Body of pancreas (tissue), 4 donors: ENCODE measurements around the gene SH2B3. TPM values are rescaled to one million over a fixed set of nuclear protein-coding genes. Genes with fewer than 3 reads are reported as not detected.
A peak's percentile ranks its signal among the peaks of the same experiment; 100 is the strongest.

Experiments used
- ATAC-seq: fragments of 150-250 bp; one replicate; pipeline ENCODE4 v1.9.1; 2016
- DNase-seq, 4 donors: peaks; one replicate each; pipeline ENCODE4 v3.0.0-alpha.2; 2019
- H3K27ac ChIP-seq, 4 donors: fragments of 200-600 bp; sonication (generic); 1 replicate in 3 of 4; 2 replicates in 1 of 4; pipeline versions ENCODE4 v1.5.1 to v1.6.1; 2016 to 2019; ENCODE audit warnings: mild to moderate bottlenecking in 1 of 4, mixed read lengths in 1 of 4, moderate library complexity in 1 of 4
- H3K27me3 ChIP-seq, 2 donors: fragments of 200-600 bp; sonication (generic); one replicate each; pipeline ENCODE4 v1.6.0; 2016; ENCODE audit warnings: mild to moderate bottlenecking in 1 of 2
- H3K36me3 ChIP-seq, 2 donors: fragments of 200-600 bp; sonication (generic); replicated peaks in 1 of 2; 2 replicates each; pipeline ENCODE4 v1.5.1; 2016; ENCODE audit warnings: low read depth in 2 of 2; ENCODE audit not compliant: insufficient read depth in 1 of 2
- H3K4me1 ChIP-seq: fragments of 200-600 bp; sonication (generic); one replicate; pipeline ENCODE4 v1.6.0; 2016
- H3K4me3 ChIP-seq, 2 donors: fragments of 200-600 bp; sonication (generic); 1 replicate in 1 of 2; 2 replicates in 1 of 2; pipeline ENCODE4 v1.5.1; 2016 to 2019
- H3K9me3 ChIP-seq, 3 donors: fragments of 200-600 bp; sonication (generic); 1 replicate in 2 of 3; 2 replicates in 1 of 3; pipeline ENCODE4 v1.5.1; 2016
- CTCF ChIP-seq, 7 experiments: fragments of 450-650 bp in 4 of 7; fragments of 200-600 bp in 3 of 7; sonication (generic) in 3 of 7; IDR thresholded peaks; one replicate each; pipeline ENCODE4 v1.5.1; 2016 to 2019; ENCODE audit warnings: antibody characterized with exemption in 7 of 7
- POLR2A ChIP-seq, 3 donors: fragments of 450-650 bp; IDR thresholded peaks; one replicate each; pipeline ENCODE4 v1.6.1; 2016; ENCODE audit warnings: antibody characterized with exemption in 3 of 3, mild to moderate bottlenecking in 2 of 3
- WGBS, 2 donors: methylation state at CpG; one replicate each; pipeline ENCODE4 v1.1.5; 2017; 5-methylcytosine and 5-hydroxymethylcytosine counted together
- intact Hi-C: fragments of 100-400 bp; cut with DNase I; formaldehyde crosslinking; loops from one replicate; pipeline ENCODE4 v1.15.1; 2023
- total RNA-seq, 2 donors: library from RNA; depleted of rRNA; stranded (reverse); fragments of >200 nt; gene quantifications; one replicate each; pipeline ENCODE4 v1.1.0, GENCODE V29; 2016

Gene SH2B3
- total RNA-seq = 10 to 100 TPM; 23.1 to 41.9 TPM

GRCh38 chr12:111405859-111406473 is at the start of gene SH2B3:
Gene SH2B3 (plus strand): TSS chr12:111405923. CDS start chr12:111418146, 12,223 bp downstream.
- no peak for ATAC-seq
- 0 to 2% methylated on average over 10 to 73 of the region's 80 CpGs for WGBS, 2 donors

GRCh38 chr12:111359231-111359913 is 46.4 kb upstream of the SH2B3 start:
- DNase-seq = no peak
- Histone ChIP-seq H3K27me3 (no peaks in the 10 kb centered on the region), H3K4me1 (peaks cover 40% of the 10 kb centered on the region), H3K36me3 (no peaks in the 10 kb centered on the region), H3K4me3 (no peak overlapping the region), H3K9me3 (no peaks in the 10 kb centered on the region), H3K27ac (no peak overlapping the region)
- intact Hi-C loops = no loop called here
- TF ChIP-seq CTCF (IDR thresholded peaks at IDR 0.05) (no peak), POLR2A (IDR thresholded peaks at IDR 0.05) (no peak)
- ATAC-seq = no peak
- WGBS, 2 donors = 41 to 63% methylated on average over 11 of the region's 11 CpGs

More at GRCh38 chr12:111405859-111406473, at the start of gene SH2B3:
- Histone ChIP-seq H3K36me3 (no peaks in the 10 kb centered on the region), H3K9me3 (no peaks in the 10 kb centered on the region), H3K27me3 (no peaks in the 10 kb centered on the region), H3K4me1 (peaks cover 76% of the 10 kb centered on the region), H3K4me3 (peak within 1 kb of the TSS; percentile 57 to 72), H3K27ac (peak within 1 kb of the TSS; percentile 78 to 87 (median 78))
- intact Hi-C loops = no loop called here
- no peak for TF ChIP-seq CTCF (IDR thresholded peaks at IDR 0.05)
- TF ChIP-seq POLR2A (IDR thresholded peaks at IDR 0.05) = peak in 2 of 3 donors; percentile 2 to 12
- no peak for DNase-seq

- no peaks in the 10 kb centered on the region for H3K27me3 ChIP-seq
- DNase-seq (no peak), ATAC-seq (no peak)
- no peak for TF ChIP-seq CTCF (IDR thresholded peaks at IDR 0.05)
- no peak for TF ChIP-seq POLR2A (IDR thresholded peaks at IDR 0.05)
- H3K36me3 ChIP-seq = no peaks in the 10 kb centered on the region
- peaks cover 45% of the 10 kb centered on the region for H3K4me1 ChIP-seq
- intact Hi-C loops = no loop called here
- no peaks in the 10 kb centered on the region for H3K9me3 ChIP-seq
- WGBS, 2 donors = 35 to 42% methylated on average over 5 of the region's 5 CpGs
- H3K27ac ChIP-seq = no peak overlapping the region
- H3K4me3 ChIP-seq = no peak overlapping the region
Measured at GRCh38 chr12:111359914-111360276, 45.8 kb upstream of the SH2B3 start.

- TF ChIP-seq POLR2A (IDR thresholded peaks at IDR 0.05) (no peak), CTCF (IDR thresholded peaks at IDR 0.05) (no peak)
- Histone ChIP-seq H3K27me3 (no peaks in the 10 kb centered on the region), H3K4me1 (peaks cover 51% of the 10 kb centered on the region), H3K9me3 (no peaks in the 10 kb centered on the region), H3K27ac (no peak overlapping the region), H3K4me3 (no peak overlapping the region), H3K36me3 (no peaks in the 10 kb centered on the region)
- WGBS, 2 donors = 57 to 58% methylated on average over 9 of the region's 9 CpGs
- DNase-seq (peak in 1 of 4 donors; percentile 31), ATAC-seq (no peak)
- intact Hi-C loops = no loop called here
Measured at GRCh38 chr12:111360325-111360930, 45.3 kb upstream of the SH2B3 start.
